NCI-H187 treated with DMSO at 0.1 percent for 48 hours (cell line): Measurements from ENCODE around the gene CDC42SE2.
"Not testable (repeated sequence)": the region's sequence is repeated elsewhere in the genome, so short reads cannot be mapped to it uniquely, and the experiment has no call there.

Experiments used
- DNase-seq: peaks from one replicate; lab custom pipeline; 2025; lab: John Stamatoyannopoulos, UW

Gene CDC42SE2

GRCh38 chr5:131366428-131366827, 102.6 kb downstream of the CDC42SE2 start:
- DNase-seq, result no peak

DNA sequence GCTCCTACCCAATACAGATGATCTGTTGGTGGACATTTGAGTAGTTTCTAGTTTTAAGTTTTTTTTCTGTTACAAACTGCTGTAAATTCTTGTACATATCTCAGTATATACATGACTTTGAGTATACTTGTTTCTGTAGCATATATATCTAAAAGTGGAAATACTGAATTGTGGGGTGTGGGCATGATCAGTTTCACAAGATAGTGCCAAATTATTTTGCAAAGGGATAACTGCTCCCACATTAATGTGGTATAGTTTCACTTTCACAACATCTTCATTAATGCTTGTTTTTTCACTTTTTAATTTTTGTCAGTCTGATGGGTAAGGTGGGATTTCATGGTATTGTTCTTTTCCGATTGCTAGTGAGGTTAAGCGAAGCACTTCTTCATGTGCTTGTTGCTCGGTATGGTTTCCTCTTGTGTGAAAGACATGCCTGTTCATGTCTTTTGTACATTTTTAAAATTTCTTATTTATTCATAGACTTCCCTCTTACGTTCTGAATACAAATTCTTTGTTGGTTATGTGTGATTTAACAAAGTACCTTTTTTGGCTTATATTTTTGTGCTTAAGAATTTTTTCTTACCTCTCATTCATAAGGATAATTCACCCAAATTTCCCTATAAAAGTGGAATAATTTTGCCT, 103.5 kb downstream of the CDC42SE2 start:
- DNase-seq, result no peak

DNA sequence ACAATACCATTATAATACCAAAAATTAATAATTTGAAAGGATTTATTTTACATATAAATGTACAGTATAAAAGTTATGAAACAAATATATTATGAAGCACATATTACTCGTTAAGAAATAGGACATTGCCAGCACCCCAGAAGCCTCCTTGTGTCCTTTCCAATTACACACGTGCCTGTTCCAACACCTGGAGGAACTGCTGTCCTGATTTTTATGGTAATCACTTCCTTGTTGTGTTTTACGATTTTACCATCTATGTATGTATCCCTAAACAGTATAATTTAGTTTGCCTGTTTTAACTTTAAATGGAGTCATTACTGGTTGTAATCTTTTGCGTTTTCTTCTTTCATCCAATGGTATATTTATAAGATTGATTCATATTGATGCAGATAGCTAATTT, 105.0 kb downstream of the CDC42SE2 start:
- DNase-seq, result no peak

- DNase-seq, result no peak
Measured at GRCh38 chr5:131369558-131369957, 105.7 kb downstream of the CDC42SE2 start.

DNA sequence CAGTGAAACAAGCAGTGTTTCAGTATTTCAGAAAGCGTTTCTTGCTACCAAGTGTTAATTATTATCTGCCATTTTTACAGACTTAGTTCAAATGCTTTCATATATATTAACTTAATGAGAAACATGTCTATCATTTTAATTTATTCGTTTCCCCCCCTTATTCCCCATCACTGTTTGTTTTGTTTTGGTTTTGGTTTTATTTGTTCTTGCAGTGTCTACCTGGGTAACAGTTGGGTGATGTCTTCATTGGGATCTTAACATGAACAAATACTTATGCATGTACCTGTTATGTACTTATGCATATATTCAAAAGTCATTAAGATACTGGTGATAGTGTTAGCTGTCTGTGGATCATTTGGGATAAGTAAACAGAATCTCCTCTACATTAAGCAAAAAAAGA, 108.0 kb downstream of the CDC42SE2 start:
- no peak for DNase-seq

GRCh38 chr5:131373265-131373664, 109.4 kb downstream of the CDC42SE2 start:
- DNase-seq, result no peak

GRCh38 chr5:131375351-131375750, 111.5 kb downstream of the CDC42SE2 start:
- DNase-seq, result no peak

DNA sequence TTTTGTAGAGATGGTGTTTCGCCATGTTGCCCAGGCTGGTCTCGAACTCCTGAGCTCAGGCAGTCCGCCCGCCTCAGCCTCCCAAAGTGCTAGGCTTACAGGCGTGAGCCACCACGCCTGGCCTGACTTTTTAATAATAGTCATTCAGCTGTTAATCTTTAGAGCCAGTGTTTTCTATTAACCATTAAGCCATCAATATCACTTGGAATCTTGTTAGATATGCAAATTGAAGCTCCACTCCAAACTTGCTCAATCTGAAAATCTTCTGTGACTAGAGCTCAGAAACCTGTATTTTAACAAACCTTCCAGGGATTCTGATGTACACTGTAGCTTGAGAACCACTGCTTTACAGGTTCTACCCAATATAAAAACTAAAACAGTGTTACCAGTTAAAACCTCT, 113.5 kb downstream of the CDC42SE2 start:
- DNase-seq, result no peak

DNA sequence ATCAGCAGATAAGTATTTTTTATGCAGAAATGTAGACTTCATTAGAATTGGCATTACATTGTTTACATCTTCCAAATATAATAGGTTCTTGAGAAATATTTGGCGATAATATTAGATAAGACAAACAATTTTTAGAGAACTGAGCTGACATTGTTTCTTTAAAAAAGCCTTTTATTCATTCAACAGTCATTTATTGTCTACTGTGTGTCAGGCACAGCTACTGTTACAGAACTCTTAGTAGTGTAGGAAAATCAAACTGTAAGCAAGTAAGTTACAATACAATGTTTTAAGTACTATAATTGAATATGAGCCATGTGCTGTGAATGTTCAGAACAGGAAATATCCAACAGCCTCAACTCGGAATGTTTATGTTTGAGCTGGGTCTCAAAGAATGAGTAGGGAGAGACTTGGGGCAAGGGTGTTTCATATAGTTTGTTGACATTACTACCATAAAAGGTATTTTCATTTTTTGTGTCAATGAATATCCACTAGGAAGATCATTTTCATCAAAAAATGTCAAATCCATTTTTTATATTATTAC, 114.0 kb downstream of the CDC42SE2 start:
- DNase-seq, result no peak

DNA sequence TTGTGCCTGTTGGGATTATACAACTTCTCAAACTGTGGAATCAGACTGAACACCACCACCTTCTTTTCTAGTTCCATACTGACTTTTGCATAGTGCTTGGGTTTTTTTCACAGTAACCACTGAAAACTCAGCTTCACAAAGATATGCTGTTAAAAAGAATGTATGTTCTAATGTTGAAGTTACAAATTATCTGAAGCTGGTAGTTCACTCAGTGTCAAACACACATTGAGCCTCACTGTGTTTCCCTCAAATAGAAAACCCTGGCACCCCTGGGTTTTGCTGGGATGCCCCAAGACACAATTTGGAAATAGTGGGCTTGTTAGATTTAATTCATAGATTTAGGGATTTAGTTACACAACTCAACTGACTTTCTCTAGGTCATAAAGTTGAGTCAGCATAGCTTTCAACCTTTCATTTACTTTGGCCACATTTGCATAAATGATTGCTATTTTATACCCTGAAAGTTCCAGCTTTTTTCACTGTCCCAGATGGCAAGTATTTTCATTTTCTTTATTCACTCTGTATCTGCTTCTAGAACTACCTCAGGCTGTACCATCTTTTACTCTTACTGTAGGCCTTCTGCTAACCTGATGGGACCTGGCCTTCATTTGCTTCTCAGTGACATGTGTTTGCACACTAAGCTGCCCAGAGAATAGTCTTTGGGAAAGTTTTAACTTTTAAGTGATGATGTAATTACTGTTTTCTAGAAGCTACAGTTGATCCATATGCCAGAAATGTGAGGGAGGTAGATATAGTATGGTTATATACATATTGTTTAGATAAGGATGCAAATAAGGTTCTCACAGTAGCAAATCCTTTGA, 115.1 kb downstream of the CDC42SE2 start:
- DNase-seq, result no peak

DNA sequence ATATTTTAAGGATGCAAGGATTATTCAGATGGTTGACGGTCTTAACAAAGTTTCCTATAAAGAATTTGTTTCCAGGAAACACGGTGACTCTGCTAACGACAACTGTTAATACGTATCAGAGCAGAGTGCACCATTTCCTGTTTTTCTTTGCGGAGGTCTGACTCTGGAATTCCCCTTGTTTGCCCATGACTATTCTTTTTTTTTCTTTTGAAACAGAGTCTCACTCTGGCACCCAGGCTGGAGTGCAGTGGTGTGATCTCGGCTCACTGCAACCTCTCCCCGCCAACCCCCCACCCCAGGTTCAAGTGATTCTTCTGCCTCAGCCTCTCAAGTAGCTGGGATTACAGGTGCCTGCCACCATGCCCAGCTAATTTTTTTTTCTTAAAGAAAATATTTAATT, 115.9 kb downstream of the CDC42SE2 start:
- DNase-seq, result no peak

DNA sequence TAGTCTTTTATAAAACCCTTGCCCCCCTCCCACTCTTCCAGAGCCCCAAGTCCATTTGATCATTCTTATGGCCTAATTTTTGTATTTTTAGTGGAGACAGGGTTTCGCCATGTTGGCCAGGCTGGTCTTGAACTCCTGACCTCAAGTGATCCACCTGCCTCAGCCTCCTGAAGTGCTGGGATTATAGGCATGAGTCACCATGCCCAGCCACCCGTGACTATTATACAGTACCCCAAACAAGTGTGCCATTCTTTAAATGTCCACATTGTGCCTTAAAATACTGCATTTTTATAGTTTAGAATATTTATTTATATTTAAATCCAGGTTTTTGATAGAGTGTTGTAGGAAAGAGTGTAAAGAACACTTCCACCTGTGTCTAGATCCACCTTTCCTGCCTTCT, 116.4 kb downstream of the CDC42SE2 start:
- not testable (repeated sequence) for DNase-seq

DNA sequence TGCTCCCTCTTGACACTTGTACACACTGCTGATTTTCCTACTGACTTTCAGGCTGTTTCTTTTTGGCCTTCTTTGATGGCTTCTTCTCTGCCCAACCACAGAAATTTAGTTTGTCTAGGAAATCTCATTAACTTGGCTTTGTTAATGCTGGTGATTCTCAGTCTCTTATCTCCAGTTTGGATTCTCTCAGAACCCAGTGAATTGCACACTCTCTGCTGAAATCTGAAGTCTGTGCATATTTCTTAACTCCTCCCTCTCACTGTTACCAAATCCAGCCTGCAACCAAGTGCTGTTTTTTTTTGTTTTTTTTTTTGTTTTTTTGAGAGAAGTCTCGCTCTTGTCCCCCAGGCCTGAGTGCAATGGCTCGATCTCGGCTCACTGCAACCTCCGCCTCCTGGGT, 117.2 kb downstream of the CDC42SE2 start:
- no peak for DNase-seq

- DNase-seq, result no peak
Measured at GRCh38 chr5:131381777-131382176, 117.9 kb downstream of the CDC42SE2 start.

- DNase-seq, result peak; percentile 71
Measured at GRCh38 chr5:131382407-131383395, 118.8 kb downstream of the CDC42SE2 start.

GRCh38 chr5:131384173-131384572, 120.3 kb downstream of the CDC42SE2 start:
- DNase-seq, result no peak

GRCh38 chr5:131384616-131385214, 120.9 kb downstream of the CDC42SE2 start:
- no peak for DNase-seq

DNA sequence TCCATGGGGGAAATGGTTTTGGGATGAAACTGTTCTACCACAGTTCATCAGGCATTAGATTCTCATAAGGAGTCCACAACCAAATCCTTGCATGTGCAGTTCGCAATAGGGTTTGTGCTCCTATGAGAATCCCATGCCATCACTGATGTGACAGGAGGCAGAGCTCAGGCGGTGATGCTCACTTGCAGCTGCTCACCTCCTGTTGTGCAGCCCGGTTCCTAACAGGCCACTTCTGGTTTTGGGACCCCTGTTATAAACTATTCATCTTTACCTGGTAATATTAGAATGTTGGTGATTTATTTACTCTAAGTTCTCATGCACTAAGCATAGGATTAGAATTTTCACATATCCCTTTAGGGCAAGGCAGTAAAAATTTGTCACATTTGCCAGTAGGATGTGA, 122.3 kb downstream of the CDC42SE2 start:
- DNase-seq, result no peak

DNA sequence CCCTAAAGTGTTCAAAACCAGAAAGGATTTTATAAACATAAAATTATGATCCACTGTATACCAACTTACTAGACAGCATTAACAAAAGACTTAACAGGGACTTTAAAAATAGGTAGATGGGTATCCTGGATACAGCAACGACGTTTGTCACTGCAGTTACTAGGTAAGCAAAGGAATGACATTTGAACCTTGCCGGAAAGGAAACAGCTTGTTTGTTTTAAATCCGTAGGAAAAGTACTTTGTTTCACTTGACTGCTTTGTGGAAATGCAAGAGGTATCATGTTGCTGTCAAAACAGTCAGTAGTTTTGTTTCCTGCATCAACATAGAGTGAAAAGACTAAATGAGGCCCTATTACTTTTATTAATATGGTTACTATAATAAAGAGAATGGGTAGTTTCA, 122.9 kb downstream of the CDC42SE2 start:
- no peak for DNase-seq

DNA sequence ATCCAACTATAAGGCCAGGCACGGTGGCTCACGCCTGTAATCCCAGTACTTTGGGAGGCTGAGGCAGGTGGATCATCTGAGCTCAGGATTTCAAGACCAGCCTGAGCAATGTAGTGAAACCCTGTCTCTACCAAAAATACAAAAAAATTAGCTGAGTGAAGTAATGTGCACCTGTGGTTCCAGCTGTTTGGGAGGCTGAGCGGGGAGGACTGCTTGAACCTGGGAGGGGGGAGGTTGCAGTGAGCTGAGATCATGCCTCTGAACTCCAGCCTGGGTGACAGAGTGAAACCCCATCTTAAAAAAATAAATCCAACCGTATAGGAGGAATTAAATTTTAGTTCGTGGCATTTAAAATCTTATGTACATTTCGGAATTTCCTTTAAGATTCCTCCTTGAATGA, 123.4 kb downstream of the CDC42SE2 start:
- no peak for DNase-seq

- no peak for DNase-seq
Measured at GRCh38 chr5:131389096-131389868, 125.4 kb downstream of the CDC42SE2 start.
